ENCODE results near the gene FILIP1.
A peak's percentile ranks its signal among the peaks of the same experiment; 100 is the strongest.

DNA sequence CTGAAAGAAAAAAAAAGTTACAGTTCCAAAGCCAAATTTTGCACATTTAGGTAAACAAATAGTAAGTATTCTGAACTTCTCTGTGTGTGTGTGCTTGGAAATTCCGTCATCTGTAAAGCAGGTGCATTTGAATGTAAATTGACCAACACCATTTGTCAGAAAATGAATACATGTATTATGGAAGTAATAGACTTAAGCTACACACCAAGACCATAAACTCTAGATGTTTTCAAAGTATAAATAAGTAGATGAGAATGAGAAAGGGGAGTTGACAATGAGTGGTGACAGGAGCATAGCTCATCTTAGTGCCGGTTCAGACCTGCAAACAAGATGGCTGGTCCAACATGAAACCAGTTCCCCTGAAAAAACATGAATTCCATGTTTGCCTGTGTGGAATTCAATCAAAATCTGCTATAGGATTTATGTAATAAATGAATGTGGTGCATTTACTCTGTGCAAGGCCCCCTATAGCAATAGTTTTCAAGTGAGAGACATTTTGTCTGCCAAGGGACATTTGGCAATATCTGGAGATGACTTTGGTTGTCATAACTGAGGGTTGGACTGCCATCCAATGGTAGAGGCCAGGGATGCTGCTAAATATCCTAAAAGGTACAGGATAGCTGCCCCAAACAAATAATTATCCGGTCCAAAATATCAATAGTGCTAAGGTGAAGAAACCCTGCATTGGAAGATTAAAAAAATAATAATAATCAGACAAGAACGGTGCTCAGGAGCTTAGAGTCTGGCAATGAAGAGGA is 11.0 kb upstream of the FILIP1 start:
- TF ChIP-seq, protein P1, sequence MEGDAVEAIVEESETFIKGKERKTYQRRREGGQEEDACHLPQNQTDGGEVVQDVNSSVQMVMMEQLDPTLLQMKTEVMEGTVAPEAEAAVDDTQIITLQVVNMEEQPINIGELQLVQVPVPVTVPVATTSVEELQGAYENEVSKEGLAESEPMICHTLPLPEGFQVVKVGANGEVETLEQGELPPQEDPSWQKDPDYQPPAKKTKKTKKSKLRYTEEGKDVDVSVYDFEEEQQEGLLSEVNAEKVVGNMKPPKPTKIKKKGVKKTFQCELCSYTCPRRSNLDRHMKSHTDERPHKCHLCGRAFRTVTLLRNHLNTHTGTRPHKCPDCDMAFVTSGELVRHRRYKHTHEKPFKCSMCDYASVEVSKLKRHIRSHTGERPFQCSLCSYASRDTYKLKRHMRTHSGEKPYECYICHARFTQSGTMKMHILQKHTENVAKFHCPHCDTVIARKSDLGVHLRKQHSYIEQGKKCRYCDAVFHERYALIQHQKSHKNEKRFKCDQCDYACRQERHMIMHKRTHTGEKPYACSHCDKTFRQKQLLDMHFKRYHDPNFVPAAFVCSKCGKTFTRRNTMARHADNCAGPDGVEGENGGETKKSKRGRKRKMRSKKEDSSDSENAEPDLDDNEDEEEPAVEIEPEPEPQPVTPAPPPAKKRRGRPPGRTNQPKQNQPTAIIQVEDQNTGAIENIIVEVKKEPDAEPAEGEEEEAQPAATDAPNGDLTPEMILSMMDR (IDR thresholded peaks at IDR 0.05) = peak in 1 of 5 experiments; percentile 20
- TF ChIP-seq POLR2A (IDR thresholded peaks at IDR 0.05) (no peak), EP300 (IDR thresholded peaks at IDR 0.05; ENCODE audit: low read depth) (no peak), POLR2AphosphoS5 (IDR thresholded peaks at IDR 0.05) (no peak)
